GM10266 (cell line): ENCODE measurements around the gene CA14.
"Not testable (repeated sequence)": the region's sequence is repeated elsewhere in the genome, so short reads cannot be mapped to it uniquely, and the experiment has no call there.

ENCODE experiments used
- DNase-seq: peaks from one replicate; pipeline ENCODE4 v3.0.0; 2012; ENCODE audit errors: extremely low spot score
- TF ChIP-seq, protein P1 (sequence below): IDR thresholded peaks from 2 replicates; pipeline ENCODE4 v1.5.1; 2012; ENCODE audit warnings: mild to moderate bottlenecking, low read depth; ENCODE audit not compliant: control insufficient read depth, insufficient read depth; ENCODE audit errors: missing control alignments

Gene CA14

DNA sequence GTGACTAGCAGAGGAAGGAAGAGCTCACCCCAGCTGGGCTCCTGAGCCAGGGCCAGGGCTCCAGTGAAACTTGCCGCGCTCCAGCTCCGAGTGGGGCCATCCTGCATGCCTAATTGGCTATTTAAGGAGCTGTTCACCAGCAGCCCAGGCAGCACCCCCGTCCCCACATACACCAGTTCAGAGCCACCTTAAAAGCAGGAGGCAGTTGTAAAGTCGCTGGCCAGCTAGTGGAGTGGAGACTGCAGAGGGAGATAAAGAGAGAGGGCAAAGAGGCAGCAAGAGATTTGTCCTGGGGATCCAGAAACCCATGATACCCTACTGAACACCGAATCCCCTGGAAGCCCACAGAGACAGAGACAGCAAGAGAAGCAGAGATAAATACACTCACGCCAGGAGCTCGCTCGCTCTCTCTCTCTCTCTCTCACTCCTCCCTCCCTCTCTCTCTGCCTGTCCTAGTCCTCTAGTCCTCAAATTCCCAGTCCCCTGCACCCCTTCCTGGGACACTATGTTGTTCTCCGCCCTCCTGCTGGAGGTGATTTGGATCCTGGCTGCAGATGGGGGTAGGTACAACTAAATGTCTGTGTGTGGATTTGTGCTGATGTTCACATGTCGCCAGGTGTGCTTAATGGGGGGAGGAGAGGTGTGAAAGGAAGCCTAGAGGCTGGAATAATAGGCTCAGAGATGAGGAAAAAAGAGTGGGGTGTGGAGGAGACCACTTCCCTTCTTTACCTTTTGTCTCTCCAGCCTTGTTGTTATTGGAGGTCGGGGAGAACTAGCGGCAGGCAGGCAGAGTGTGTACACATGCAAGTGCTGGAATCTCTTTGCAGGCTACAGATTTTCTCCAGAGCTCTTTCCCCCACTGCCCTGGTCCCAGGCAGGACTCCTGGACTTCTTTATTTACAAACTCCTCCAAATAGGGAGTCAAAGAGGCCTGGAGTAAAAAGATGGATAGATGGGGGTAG, at the start of gene CA14:
Gene CA14, plus strand, starts transcription at position 151 of the 962 bp plus-strand sequence. Its CDS starts 355 bp downstream, at position 506.
- no peak for DNase-seq
- TF ChIP-seq, protein P1, sequence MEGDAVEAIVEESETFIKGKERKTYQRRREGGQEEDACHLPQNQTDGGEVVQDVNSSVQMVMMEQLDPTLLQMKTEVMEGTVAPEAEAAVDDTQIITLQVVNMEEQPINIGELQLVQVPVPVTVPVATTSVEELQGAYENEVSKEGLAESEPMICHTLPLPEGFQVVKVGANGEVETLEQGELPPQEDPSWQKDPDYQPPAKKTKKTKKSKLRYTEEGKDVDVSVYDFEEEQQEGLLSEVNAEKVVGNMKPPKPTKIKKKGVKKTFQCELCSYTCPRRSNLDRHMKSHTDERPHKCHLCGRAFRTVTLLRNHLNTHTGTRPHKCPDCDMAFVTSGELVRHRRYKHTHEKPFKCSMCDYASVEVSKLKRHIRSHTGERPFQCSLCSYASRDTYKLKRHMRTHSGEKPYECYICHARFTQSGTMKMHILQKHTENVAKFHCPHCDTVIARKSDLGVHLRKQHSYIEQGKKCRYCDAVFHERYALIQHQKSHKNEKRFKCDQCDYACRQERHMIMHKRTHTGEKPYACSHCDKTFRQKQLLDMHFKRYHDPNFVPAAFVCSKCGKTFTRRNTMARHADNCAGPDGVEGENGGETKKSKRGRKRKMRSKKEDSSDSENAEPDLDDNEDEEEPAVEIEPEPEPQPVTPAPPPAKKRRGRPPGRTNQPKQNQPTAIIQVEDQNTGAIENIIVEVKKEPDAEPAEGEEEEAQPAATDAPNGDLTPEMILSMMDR: no peak

DNA sequence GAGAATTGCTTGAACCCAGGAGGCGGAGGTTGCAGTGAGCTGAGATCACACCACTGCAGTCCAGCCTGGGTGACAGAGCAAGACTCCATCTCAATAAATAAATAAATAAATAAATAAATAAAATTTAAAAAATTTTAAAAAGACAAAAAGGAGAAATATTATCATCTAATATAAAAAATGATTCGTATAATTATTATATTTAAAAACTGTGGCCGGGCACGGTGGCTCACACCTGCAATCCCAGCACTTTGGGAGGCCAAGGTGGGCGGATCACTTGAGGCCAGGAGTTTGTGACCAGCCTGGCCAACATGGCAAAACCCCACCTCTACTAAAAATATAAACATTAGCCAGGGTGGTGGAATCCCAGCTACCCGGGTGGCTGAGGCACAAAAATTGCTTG, 49.1 kb upstream of the CA14 start:
- DNase-seq: not testable (repeated sequence)

DNA sequence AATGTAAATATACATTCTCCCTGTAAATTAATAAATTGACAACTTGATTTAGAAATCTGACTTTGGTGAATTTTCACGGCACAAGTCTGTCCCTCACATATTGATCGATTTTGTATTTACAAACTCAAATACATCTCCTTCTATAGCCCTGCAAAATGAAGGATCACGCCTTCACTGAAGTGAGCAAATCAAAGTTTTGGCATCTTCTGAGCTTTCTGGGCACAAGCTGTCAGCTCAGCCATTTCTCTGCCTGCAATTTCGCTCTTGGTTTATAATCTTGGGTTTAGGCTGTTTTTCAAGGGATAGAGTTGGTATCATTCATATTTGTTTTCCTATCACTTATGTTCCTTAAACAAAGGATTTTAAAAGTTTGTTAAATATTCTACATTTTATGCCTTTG, 47.5 kb upstream of the CA14 start:
- TF ChIP-seq, protein P1: no peak
- no peak for DNase-seq

DNA sequence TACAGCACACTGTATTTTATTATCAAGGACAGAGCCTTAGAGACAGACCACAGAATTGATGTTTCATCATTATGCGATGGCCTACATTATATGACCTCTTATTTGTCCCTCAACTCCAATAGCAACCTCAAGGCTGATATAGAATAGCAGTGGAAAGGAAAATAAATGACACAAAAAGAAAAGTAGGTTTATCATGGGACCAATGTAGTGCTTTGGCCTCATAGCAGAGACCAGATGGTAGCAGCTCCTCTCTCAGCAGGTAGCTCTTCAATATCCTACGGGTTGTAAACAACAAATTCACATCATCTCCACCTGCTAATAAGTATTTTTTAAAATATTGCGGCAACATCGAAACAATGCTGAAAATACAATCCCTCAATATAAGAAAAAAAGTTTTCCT, 46.9 kb upstream of the CA14 start:
- DNase-seq: no peak
- TF ChIP-seq, protein P1: no peak

DNA sequence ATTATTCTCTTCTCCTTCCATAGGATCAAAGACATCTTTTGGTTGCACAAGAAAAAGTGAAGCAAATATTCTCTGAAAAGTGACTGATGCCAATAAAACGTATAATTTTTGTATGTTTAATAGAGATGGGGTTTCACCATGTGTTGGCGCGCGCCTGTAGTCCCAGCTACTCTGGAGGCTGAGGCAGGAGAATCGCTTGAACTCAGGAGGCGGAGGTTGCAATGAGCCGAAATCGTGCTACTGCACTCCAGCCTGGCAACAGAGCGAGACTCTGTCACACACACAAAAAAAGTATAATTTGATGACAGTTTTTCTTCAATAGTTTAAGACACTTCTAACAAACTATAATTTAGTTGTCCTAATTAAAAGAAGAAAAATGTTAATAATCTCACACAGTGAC, 45.5 kb upstream of the CA14 start:
- TF ChIP-seq, protein P1: no peak
- DNase-seq: no peak

DNA sequence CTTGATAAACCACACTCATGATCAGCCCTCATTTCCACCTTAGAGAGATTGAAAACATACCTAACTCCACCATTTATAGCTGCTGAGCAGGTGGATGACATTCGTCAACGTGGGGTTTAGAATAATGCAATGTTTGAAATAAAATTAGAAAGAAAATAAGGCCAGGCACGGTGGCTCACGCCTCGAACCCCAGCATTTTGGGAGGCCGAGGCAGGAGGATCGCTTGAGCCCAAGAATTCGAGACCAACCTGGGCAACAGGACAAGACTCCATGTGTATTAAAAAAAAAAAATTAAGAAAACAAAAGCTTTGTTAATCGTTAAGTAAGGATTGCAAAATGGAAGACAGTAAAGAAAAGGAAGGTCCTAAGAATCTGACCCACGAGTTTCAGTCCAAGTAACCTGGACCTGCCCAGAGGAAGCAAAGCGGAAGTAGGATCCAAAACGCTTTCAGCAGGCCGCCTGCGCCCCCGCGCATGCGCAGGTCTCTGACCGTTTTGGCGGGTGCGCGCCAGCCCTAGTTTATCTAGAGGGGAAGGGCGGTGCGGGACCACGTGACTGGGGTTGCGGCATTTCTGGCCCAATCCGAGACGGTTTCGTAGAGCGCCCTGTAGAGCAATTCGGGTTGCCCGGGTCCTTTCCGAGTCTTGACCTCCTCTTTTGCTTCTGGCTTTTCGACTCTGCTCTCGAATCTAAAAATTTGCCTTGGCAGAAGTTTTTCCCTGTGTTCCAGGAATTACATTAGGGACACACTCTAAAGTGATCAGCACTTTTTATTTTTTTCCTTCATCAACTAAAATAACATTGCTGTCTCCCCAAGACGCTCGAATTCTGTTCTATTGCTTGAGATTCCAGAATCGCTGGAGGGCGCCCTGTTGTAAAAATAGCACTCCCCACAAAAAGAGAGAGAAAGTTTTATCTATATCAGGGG, 44.1 kb upstream of the CA14 start:
- peak; percentile 90 for DNase-seq
- TF ChIP-seq, protein P1: peak; percentile 39

DNA sequence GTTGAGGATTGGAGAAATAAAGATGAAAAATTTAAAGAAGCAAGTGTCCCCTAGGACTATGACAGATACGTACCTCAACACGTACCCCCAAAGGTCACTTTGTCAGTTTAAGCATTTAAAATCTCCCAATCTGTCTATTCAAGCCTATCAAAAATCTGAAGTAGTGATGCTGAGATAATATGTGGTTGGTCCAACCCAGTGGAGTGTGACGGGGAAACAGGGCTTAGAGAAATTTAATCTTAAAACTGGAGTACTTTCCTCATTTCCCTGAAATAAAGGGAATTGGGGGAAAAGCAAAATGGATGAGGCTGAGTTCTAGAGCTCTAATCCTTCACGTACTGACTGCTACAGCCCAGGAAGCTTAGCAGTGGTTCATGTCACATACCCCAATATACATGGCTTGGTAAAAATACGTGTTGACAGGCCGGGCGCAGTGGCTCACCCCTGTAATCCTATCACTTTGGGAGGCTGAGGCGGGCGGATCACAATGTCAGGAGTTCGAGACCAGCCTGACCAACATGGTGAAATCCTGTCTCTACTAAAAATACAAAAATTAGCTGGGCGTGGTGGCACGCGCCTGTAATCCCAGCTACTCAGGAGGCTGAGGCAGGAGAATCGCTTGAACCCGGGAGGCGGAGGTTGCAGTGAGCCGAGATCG, 43.3 kb upstream of the CA14 start:
- DNase-seq: not testable (repeated sequence)

DNA sequence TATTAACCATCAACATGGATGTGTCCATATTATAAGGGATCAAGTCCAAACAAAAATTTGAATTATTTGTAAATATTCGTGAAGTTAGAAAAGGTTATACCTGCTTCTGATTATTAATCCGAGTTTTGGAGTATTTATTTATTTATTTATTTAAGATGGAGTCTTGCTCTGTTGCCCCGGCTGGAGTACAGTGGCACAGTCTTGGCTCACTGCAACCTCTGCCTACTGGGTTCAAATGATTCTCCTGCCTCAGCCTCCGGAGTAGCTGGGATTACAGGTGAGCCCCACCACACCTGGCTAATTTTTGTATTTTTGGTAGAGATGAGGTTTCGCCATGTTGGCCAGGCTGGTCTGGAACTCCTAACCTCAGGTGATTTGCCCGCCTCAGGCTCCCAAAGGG, 41.7 kb upstream of the CA14 start:
- DNase-seq: not testable (repeated sequence)
